ENCODE results near the gene APBB2. TPM values are rescaled to one million over a fixed set of nuclear protein-coding genes. Genes with fewer than 3 reads are reported as not detected.
A peak's percentile ranks its signal among the peaks of the same experiment; 100 is the strongest.

The APBB2 gene
- total and polyA plus RNA-seq, 2 of the 4 experiments (the other 2 are of a cell fraction): 47.9 to 75.5 TPM

- POLR2A ChIA-PET (ENCODE audit: unreplicated experiment): no interaction called here
- dilution Hi-C loops (cut with HindIII; ENCODE audit: low sequenced_read_pairs, unreplicated experiment): no loop called here
- in situ Hi-C loops (cut with MboI; ENCODE audit: low sequenced_read_pairs): loop anchor here (5.0 kb wide), 2 partner anchors 240 to 295 kb away; no protein-coding TSS in a partner anchor
- H3K9me1 ChIP-seq (ENCODE audit: insufficient read depth, low read length): no peaks in the 10 kb centered on the region; the same call in 1 of the 2 replicates
- H3K27ac ChIP-seq (ENCODE audit: insufficient read depth, low read length): no peak overlapping the region
- peaks cover 2% of the 10 kb centered on the region; the same call in 1 of the 2 replicates for H3K4me1 ChIP-seq (ENCODE audit: control insufficient read depth, insufficient read depth, low read length)
- CTCF ChIA-PET: interaction anchor here (1.2 to 1.6 kb wide), 2 partner anchors 219 to 291 kb away, joined by 3 to 4 read pairs; no protein-coding TSS in a partner anchor
- no peak overlapping the region for H2AK5ac ChIP-seq (ENCODE audit: low read depth, low read length)
- H3K9ac ChIP-seq (ENCODE audit: low read depth, low read length): no peak overlapping the region
- no peak overlapping the region for H2BK120ac ChIP-seq (ENCODE audit: low read depth, low read length)
- no peak overlapping the region for H4K91ac ChIP-seq (ENCODE audit: insufficient read depth, low read depth, low read length)
- H2BK15ac ChIP-seq (ENCODE audit: low read depth, low read length): no peak overlapping the region
- no peaks in the 10 kb centered on the region for H4K20me1 ChIP-seq (ENCODE audit: insufficient read depth, low read length)
- H3K56ac ChIP-seq (ENCODE audit: extremely low read depth, insufficient read depth, low read length): no peak overlapping the region
- H2BK20ac ChIP-seq (ENCODE audit: low read depth, low read length): no peak overlapping the region
- no peak overlapping the region for H3K18ac ChIP-seq (ENCODE audit: low read depth, low read length)
- intact Hi-C loops (cut with micrococcal nuclease): no loop called here
- no peak for ATAC-seq (ENCODE audit: low read depth)
- peaks cover 6 to 12% of the 10 kb centered on the region in 2 experiments; a peak in 3 of 4 replicates for H3K79me1 ChIP-seq (ENCODE audit: low read depth in 1 of 2, low read length in 2 of 2)
- peaks cover 2% of the 10 kb centered on the region; the same call in 1 of the 2 replicates for H3K27me3 ChIP-seq (ENCODE audit: control insufficient read depth, insufficient read depth, low read length)
- no peak overlapping the region for H3K4me3 ChIP-seq (ENCODE audit: insufficient read depth, low read depth, low read length)
- DNase-seq: no peak
- no peak overlapping the region for H2BK5ac ChIP-seq (ENCODE audit: low read depth, low read length, poor library complexity, severe bottlenecking)
- no peak overlapping the region for H4K5ac ChIP-seq (ENCODE audit: low read depth, low read length)
- H3K4ac ChIP-seq (ENCODE audit: low read depth, low read length): no peak overlapping the region
- no TSS peak for BruUV-seq (replicated peaks)
- H4K8ac ChIP-seq (ENCODE audit: low read depth in 2 of 2, low read length in 2 of 2): peak overlapping the region; percentile 66 to 87; a peak in 2 of 4 replicates
- no peak overlapping the region for H3K23ac ChIP-seq (ENCODE audit: low read depth, low read length)
- H3K4me2 ChIP-seq (ENCODE audit: low read depth, low read length): no peak overlapping the region
- H3K36me3 ChIP-seq (ENCODE audit: control insufficient read depth, insufficient read depth, low read length): no peaks in the 10 kb centered on the region
- H2AFZ ChIP-seq (replicated peaks; ENCODE audit: low read length, poor library complexity): no peak overlapping the region
- no peak overlapping the region for H3K14ac ChIP-seq (replicated peaks; ENCODE audit: low read depth, low read length)
- WGBS, 2 experiments (ENCODE audit: extremely low coverage in 2 of 2, insufficient read length in 1 of 2): no CpG with 5 or more reads among the region's 2 CpGs
- no peaks in the 10 kb centered on the region for H3K9me3 ChIP-seq (ENCODE audit: control insufficient read depth, insufficient read depth, low read length)
- no peak for TF ChIP-seq BHLHE40 (IDR thresholded peaks at IDR 0.05; ENCODE audit: low read depth, low read length)
- TF ChIP-seq CHD1 (IDR thresholded peaks at IDR 0.05; ENCODE audit: low read depth, low read length): no peak
- no peak for TF ChIP-seq MXI1 (IDR thresholded peaks at IDR 0.05; ENCODE audit: borderline replicate concordance, low read depth, low read length)
- no peak for TF ChIP-seq CTCF (conservative IDR thresholded peaks at IDR 0.05; ENCODE audit: low read depth, low read length)
- TF ChIP-seq USF2 (IDR thresholded peaks at IDR 0.05; ENCODE audit: low read depth, low read length): no peak
- no peak for TF ChIP-seq FOS (IDR thresholded peaks at IDR 0.05; ENCODE audit: low read depth, low read length)
- TF ChIP-seq RCOR1 (IDR thresholded peaks at IDR 0.05; ENCODE audit: insufficient replicate concordance, low read length): no peak
- TF ChIP-seq SMC3 (IDR thresholded peaks at IDR 0.05; ENCODE audit: low read depth, low read length): no peak
- no peak for TF ChIP-seq MAZ (IDR thresholded peaks at IDR 0.05; ENCODE audit: borderline replicate concordance, low read depth, low read length)
- H2AK9ac ChIP-seq (replicated peaks; ENCODE audit: low read depth, low read length, poor library complexity): no peak overlapping the region
Observed at GRCh38 chr4:41217374-41217773, 3.0 kb upstream of the APBB2 start.

All from IMR-90 (cell line).